ENCODE results near the gene RAB40B. TPM values are rescaled to one million over a fixed set of nuclear protein-coding genes. Genes with fewer than 3 reads are reported as not detected.
"Not testable (repeated sequence)": the region's sequence is repeated elsewhere in the genome, so short reads cannot be mapped to it uniquely, and the experiment has no call there.

The RAB40B gene, protein sequence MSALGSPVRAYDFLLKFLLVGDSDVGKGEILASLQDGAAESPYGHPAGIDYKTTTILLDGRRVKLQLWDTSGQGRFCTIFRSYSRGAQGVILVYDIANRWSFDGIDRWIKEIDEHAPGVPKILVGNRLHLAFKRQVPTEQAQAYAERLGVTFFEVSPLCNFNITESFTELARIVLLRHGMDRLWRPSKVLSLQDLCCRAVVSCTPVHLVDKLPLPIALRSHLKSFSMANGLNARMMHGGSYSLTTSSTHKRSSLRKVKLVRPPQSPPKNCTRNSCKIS
- 15.6 and 17.9 TPM in 2 replicates for total RNA-seq (2014; rRNA removed)
- 12.2 TPM for polyA plus RNA-seq (2012)

DNA sequence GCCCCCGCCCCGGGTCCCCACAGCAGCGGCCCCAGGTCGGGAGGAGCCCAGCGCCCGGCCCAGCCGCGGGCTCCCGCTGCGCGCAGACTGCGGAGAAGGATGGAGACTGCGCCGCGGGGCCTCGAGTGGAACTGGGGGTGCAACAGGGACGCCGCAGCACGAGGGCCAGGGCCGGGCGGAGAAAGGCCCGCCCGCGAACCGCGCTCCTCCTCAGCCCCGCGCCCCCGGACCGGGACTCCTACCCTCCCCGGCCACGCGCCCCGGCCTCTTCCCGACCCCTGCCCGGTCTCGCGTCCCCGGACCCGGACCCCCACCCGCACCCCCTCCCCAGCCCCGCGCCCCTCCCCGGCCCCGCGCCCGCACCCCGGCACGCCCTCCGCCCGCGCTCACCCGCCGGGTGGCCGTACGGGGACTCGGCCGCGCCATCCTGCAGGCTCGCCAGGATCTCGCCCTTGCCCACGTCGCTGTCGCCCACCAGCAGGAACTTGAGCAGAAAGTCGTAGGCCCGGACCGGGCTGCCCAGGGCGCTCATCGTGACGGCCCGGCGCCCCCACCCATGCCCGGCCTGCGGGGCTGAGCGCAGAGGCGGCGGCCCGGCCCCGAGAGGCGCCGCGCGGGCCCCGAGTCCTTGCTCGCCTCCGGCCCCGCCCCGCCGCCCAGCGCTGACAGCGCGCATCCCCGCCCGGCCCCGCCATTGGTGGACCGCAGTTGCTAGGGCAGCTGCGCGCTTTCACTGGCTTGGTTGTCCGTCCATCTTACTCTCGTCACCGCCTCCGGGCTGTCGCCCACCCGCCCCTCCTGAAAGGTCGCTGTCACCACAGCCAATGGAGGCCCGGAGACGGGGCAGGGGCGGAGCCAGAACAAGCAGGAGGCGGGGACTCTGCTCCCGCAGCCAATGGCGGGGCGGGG is at the start of gene RAB40B:
TSS of gene RAB40B (minus strand) at position 634 of the 909 bp plus-strand sequence. CDS start at position 532, 102 bp downstream.
- DNase-seq (ENCODE audit: low read depth) = peak; percentile 97

DNA sequence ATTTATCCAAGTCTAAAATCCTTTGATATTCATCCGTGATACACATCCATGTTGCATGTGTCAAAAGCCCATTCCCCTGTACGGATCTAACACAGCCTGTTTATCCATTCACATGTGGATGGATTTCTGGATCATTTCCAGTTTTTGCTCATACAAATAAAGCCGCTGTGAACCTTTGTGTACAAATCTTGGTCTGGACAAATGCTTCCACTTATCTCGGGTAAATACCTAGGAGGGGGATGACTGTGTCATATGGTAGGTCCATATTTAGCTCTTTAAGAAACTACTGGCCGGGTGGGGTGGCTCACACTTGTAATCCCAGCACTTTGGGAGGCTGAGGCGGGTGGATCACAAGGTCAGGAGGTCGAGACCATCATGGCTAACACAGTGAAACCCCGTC is 47.0 kb upstream of the RAB40B start:
- no peak for DNase-seq (ENCODE audit: low read depth)

DNA sequence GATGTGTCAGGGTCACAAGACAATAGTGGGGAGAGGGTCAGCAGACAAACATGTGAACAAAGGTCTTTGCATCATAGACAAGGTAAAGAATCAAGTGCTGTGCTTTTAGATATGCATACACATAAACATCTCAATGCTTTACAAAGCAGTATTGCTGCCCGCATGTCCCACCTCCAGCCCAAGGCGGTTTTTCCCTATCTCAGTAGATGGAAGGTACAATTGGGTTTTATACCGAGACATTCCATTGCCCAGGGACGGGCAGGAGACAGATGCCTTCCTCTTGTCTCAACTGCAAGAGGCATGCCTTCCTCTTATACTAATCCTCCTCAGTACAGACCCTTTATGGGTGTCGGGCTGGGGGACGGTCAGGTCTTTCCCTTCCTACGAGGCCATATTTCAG is 46.2 kb upstream of the RAB40B start:
- not testable (repeated sequence) for DNase-seq (ENCODE audit: low read depth)

DNA sequence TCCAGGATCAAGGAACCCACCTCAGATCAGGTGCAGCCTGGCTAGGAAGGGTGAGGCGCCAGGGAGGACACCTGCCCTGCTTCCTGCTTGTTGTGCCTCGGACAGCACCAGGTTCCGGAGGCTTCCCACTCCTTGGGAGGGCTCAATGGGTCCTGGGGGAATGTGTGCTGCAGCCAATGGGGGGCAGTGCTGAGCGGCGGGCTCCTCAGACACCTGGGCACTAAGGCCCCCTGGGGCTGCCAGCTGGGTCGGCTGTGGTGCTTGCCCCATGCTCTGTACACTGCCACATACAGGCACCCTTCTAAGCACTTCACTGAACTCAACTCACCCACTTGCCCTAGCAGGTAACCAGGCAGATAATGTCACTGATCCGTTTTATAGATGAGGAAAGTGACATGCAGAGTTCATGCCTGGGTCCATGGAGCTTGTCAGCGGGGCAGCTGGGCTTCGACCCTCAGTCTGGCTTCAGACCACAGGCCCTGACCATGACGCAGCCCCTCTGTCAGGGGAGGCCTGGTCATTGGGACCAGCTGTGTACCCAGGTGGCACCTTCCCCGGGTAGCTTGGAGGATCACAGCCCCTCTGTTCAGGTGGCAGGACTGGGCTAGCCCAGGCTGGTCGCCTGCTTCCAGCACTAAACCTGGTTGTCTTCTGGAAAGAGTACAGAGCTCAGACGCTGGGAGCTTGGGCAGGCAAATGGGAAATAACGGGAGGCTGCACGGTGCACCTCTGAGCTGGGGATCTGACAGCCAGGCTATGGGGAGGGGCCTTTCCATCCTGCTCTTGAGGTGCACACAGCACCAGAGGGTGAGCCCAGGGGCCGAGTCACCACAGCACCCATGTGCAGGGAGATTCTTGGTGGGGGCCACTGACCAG is 45.1 kb upstream of the RAB40B start:
- no peak for DNase-seq (ENCODE audit: low read depth)

DNA sequence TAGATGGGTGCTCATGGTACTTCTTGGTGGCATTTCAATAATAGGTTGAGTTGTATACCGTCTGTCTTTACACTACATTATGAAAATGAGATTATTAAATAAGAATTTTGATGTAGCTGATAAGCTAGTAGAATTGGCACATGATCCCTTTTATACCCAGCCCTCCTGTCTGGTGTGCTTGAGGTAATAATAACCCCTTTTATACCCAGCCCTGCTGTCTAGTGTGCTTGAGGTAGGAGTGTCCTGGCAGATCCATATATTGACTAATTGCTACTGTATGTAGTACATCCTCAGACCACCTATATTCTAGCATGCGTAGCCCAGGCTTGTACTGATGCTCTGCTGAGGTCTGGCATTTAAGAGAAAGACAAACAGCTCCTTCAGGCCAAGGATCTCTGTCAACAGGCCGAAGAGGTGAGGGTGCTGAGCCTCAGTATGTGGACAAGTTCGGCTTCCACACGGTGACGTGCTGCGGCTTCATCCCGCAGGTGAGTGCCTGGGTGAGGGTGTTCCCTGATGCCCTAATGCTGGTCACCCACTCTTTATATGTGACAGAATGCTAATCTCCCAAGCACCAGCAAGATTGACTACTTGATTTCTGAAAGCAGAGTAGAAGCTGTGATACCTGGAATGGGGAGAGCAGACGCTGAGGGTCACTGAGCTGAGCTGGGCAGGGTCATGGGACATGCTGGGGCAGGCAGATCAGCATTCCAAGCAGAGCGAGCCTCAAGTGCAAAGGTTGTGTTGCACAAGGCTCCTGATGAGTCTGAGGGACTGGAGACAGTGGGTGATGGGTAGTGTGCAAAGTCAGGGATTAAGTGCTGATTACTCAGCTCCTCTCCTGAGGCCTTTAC is 42.6 kb upstream of the RAB40B start:
- DNase-seq (ENCODE audit: low read depth) = no peak

DNA sequence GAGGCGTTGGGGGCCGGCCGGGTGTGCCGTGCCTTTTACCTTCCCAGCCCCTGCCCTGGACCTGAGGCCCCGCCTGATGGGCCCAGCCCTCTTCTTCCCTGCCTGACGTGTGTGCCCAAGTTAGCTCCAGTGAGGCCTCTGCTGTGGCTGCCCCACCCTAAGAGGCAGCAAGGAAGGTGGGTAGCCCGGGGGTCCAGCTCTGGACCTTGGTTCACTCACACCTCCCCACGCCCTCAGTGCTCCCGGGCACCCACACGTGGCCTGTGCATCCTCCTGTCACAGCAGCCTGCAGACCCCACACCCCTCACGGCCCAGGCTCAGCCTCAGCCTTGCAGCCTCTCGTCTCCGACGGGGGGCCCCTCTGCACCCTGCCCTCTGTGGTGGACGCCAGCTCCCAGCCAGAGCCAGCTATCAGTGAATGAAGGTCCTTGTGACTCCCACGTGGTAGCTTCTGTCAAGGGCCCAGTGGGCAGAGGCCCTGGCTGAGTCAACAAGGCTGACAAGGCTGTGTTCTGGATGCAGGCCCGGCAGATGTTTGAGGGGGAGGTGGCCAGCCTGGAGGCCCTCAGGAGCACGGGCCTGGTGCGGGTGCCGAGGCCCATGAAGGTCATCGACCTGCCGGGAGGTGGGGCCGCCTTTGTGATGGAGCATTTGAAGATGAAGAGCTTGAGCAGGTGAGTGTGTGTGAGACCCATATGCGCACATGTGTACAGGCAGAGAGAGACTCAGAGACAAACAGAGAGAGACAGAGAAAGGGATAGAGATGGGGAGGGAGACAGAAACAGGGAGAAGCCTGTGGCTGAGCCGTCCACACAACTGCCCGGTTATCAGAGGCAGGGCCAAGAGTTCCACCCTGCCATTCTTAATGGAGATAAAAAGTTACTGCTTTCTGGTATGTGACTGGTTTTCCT is 39.7 kb upstream of the RAB40B start:
- no peak for DNase-seq (ENCODE audit: low read depth)

DNA sequence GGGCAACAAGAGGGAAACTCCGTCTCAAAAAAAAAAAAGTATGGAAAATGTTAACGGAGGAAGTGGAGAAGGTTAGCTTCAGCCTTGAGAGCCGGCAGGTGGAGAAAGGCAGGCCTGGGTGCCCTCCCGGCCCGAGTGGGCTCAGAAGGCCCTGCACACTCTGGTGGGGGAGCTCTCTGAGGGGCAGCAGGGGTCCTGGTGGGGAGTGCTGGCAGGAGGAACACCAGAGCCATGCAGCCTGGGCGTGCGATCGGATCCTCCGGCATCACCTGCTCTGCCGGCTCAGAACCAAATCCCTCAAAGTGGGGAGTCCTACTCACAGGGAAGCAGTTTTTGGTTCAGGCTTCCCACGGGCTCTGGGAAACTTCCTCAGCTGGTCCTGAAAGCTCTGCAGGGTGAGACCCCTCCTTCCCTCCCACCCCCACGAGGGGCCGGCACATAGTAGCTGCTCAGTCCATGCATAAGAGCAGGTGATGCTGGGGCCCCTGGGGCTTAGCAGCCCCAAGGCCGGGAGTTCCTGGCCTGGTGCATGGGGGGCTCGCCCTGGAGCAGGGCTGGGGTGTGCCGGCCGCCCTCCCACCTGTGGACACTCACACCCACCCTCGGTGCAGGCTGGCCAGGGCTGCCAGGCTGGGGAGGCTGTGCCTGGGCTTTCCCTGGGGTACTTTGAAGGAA is 38.1 kb upstream of the RAB40B start:
- no peak for DNase-seq (ENCODE audit: low read depth)

DNA sequence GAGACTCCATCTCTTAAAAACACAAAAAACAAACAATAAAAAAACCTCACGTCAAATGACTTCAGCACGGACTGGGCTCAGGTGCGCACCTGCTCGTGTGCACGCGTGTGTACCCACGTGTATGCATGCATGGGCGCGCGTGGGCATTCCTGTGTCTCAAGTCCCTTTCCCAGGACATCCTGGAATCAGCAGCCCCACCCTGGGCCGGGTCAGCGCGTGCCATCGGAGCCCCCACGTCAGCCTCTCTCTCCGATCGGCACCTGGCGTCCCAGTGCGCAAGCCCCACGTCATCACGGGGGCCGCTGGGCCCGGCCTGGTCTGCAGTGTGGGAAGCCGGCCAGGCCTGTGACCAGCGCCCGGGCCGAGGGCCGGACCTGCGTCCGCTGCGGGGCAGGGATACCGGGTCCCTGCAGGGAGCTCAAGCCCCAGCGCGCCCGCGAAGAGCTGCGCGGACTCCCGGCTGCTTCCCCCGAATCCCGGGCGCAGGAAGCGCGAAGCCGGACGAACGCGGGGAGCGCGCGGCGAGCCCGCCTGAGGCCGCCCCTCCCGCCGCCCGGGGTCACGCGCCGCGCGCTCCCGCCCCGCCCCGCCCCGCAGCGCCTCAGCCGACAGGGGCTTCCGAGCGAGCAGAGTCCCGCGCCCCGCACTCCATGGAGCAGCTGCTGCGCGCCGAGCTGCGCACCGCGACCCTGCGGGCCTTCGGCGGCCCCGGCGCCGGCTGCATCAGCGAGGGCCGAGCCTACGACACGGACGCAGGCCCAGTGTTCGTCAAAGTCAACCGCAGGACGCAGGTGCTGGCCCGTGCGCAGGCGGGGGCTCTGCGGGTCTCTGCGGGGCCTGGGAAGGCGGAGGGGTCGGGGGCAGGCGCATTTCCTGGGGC is 36.7 kb upstream of the RAB40B start, which contains the start of gene FN3K:
TSS of gene FN3K (plus strand) at position 629 of the 880 bp plus-strand sequence. CDS start at position 651, 22 bp downstream.
- no peak for DNase-seq (ENCODE audit: low read depth)

DNA sequence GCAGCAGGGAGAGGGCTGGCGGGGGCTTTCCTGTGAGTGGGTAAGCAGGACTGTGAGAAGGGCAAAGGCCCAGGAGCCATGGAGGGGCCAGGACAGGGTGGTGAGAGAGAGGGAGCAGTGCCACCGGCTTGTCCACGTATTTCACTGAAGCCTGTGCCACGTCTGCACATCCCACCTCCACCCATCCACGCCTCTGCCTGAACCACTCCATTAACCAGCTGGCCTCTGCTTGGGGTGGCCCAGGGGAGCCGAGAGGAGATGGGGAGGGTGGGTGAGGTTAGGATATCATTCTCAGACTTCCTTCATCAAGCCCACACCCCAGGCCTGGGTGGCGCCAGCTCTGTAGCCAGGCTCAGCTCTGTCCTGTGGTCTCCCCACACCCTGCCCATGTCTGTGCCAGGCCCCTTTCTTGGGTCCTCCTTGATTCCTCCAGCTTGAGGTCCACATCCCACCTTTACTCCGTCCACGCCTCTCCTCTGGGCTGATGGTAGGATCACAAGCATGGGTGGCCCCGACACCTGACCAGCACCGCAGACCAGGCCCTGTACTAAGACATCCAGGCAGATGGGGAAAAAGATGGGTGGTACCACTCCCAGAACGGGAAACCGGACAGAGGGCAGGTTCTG is 33.7 kb upstream of the RAB40B start:
- no peak for DNase-seq (ENCODE audit: low read depth)

DNA sequence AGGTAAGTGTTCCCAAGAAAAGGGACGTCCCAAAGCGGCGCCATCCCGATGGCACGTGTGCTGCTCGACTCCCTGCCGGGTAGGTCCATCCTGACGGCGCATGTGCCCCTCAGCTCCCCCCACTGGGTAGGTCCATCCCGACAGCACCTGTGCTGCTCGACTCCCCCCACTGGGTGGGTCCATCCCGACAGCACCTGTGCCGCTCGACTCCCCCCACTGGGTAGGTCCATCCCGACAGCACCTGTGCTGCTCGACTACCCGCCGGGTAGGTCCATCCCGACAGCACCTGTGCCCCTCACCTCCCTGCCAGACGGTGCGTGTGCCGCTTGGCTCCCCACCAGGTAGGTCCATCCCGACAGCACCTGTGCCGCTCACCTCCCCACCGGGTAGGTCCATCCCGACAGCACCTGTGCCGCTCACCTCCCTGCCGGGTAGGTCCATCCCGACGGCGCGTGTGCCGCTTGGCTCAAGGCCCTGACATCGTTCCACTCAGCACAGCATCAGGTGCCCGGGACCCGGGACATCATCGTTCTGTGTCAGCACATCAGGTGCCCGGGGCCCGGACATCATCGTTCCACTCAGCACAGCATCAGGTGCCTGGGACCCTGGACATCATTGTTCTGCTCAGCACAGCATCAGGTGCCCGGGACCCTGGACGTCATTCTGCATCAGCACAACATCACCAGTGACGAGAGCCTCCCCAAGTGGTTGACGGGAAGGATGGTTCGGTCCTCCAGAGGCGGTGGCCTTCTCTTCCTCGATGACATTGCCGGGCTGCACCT is 31.2 kb upstream of the RAB40B start:
- no peak for DNase-seq (ENCODE audit: low read depth)

DNA sequence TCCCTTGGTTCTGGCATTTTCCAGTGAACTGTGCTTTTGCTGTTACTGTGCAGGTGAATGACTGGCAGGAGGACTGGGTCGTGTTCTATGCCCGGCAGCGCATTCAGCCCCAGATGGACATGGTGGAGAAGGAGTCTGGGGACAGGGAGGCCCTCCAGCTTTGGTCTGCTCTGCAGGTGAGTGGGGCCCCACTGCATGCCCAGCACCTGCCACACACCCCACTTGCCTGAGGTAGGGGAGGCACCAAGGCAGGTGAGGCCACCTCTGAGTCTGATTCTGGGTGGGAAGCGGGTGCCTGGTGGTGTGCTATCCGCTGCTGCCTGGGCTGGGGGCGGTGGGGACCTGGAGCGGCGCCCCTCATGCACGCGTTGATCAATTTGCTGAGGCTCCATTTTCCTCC is 27.9 kb upstream of the RAB40B start:
- no peak for DNase-seq (ENCODE audit: low read depth)

DNA sequence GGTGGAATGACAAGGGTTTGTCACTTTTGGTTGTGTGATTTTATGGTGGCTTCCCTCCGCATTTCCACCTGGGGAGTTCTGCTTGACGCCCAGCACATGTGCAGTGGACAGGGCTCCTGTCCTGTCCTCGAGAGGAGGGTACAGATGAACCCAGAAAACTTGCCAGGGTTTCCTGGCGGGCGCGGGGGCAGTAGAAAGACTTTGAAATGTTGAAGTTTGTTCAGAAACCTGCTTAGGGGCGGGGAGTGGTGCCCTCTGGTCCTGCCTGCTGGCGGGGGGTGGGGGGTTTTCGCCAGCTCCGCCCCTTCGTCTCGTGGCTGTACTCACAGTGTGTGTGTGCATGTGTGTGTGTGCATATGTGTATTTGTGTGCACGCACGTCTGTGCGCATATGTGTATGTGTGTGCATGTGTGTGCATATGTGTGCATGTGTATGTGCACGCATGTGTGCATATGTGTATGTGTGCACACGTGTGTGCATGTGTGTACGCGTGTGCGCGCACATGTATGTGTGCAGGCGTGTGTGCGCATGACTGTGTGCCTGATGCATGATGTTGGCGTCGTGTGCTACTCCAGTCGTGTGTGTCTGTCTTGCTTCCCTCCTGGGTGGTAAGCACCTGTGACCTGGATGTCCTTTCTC is 24.8 kb upstream of the RAB40B start:
- no peak for DNase-seq (ENCODE audit: low read depth)

DNA sequence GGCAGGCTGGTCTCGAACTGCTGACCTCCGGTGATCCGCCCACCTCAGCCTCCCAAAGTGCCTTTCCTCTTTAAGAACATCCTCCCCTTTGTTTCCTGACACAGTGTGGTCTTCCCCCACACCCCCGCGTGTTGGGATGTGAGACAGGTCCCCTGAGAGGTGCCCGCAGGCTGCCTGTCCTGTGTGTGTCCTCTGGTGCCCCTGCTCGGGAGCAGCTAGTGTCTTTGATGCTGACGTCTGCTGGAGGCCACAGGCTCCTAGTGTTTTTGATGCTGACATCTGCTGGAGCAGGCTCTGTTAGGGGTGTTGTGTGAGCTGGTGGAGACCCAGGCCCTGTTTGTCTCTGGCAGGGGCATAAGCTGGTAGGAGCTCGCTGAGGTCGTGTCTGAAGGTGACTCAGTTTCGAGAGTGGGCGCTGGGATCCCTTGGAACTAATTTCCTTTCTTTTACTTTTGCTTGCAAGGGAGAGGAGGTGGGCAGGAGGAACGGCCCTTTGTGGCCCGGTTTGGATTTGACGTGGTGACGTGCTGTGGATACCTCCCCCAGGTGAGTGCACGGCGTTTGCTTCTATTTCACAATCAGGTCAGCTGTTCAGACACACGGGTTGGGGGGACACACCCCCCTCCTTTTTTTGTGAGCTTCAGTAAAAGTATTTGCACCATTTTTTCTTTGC is 24.0 kb upstream of the RAB40B start:
- no peak for DNase-seq (ENCODE audit: low read depth)

DNA sequence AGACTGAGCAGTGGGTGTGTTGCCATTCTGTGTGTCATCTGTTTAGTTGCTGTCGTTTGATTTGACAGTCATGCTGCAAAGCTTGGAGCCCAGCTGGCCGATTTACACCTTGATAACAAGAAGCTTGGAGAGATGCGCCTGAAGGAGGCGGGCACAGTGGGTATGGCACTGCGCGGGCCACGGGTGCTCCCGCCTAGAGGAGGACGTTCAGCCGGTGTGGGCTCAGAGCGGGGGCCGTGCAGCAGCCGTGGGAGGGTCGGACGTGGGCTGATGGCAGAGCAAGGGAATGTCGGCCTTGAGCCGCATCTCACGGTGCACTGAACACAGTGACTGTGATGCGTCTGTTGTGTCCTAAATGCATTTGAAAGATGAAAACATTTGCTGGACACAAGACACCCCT is 21.7 kb upstream of the RAB40B start:
- no peak for DNase-seq (ENCODE audit: low read depth)

DNA sequence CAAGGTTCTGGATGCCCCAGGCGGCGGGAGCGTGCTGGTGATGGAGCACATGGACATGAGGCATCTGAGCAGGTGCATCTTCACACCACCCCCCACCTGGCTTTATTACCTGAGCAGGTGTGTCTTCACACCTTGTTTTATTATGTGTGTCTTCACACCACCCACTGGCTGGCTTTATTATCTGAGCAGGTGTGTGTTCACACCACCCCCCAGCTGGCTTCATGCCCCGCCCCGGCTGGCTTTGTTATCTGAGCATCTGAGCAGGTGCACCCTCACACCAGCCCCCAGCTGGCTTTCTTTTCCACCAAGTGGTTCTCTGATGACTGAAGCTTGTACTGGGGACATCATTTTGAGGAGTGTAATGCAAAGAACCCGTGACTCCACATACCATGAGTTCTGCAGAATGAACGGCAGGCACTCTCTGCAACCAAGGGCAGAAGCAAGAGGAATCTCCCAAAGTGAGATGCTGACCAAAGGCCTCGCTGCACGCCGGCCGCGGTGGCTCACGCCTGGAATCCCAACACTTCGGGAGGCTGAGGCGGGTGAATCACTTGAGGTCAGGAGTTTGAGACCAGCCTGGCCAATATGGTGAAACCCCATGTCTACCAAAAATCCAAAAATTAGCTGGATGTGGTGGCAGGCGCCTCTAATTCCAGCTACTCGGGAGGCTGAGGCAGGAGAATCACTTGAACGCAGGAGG is 20.6 kb upstream of the RAB40B start:
- DNase-seq (ENCODE audit: low read depth) = no peak
